ENCODE results near the gene SSB.

GRCh38 chr2:169796441-169796840 is 2.2 kb upstream of the SSB start:
- no peak for TF ChIP-seq CTCF (IDR thresholded peaks at IDR 0.05; ENCODE audit: low read length)
- no peak for TF ChIP-seq EZH2 (optimal IDR thresholded peaks at IDR 0.05; ENCODE audit: low read depth, low read length)
